GM18498 (cell line): ENCODE measurements around the gene RSPH10B2.
"Not testable (repeated sequence)": the region's sequence is repeated elsewhere in the genome, so short reads cannot be mapped to it uniquely, and the experiment has no call there.

Experiments
- ATAC-seq: cut with Tn5 transposase; IDR thresholded peaks from one replicate; pipeline ENCODE4 v1.9.1; 2021; ENCODE audit warnings: mild to moderate bottlenecking, moderate library complexity; ENCODE audit not compliant: unreplicated experiment

The RSPH10B2 gene

GRCh38 chr7:6753964-6754363 is at the start of gene RSPH10B2:
TSS of gene RSPH10B2 (plus strand) at chr7:6754103. CDS start at chr7:6757678, 3,575 bp downstream.
- ATAC-seq: not testable (repeated sequence)

GRCh38 chr7:6705959-6706665 is 47.8 kb upstream of the RSPH10B2 start:
- peak; percentile 33 for ATAC-seq

- peak; percentile 86 for ATAC-seq
Observed at GRCh38 chr7:6706666-6707407, 47.1 kb upstream of the RSPH10B2 start, which contains the start of gene ZNF12. TSS of gene ZNF12 (minus strand) at chr7:6706947. CDS start at chr7:6705173, 1,774 bp downstream.

- no peak for ATAC-seq
Observed at GRCh38 chr7:6708304-6708703, 45.6 kb upstream of the RSPH10B2 start.

- ATAC-seq: no peak
Observed at GRCh38 chr7:6709808-6710207, 44.1 kb upstream of the RSPH10B2 start.

- no peak for ATAC-seq
Observed at GRCh38 chr7:6714360-6714759, 39.5 kb upstream of the RSPH10B2 start.

- ATAC-seq: not testable (repeated sequence)
Observed at GRCh38 chr7:6715898-6716297, 38.0 kb upstream of the RSPH10B2 start.

GRCh38 chr7:6718124-6718523 is 35.8 kb upstream of the RSPH10B2 start:
- ATAC-seq: no peak

- ATAC-seq: not testable (repeated sequence)
Observed at GRCh38 chr7:6724351-6724750, 29.6 kb upstream of the RSPH10B2 start.

GRCh38 chr7:6725003-6725402 is 28.9 kb upstream of the RSPH10B2 start:
- ATAC-seq: peak; percentile 54

GRCh38 chr7:6726341-6726740 is 27.6 kb upstream of the RSPH10B2 start:
- not testable (repeated sequence) for ATAC-seq

GRCh38 chr7:6727663-6728062 is 26.2 kb upstream of the RSPH10B2 start:
- ATAC-seq: no peak

GRCh38 chr7:6728893-6729491 is 24.9 kb upstream of the RSPH10B2 start:
- ATAC-seq: not testable (repeated sequence)

GRCh38 chr7:6729492-6730342 is 24.2 kb upstream of the RSPH10B2 start:
- ATAC-seq: peak; percentile 92

- ATAC-seq: no peak
Observed at GRCh38 chr7:6730343-6730633, 23.6 kb upstream of the RSPH10B2 start.

GRCh38 chr7:6738415-6738814 is 15.5 kb upstream of the RSPH10B2 start:
- ATAC-seq: not testable (repeated sequence)

GRCh38 chr7:6744410-6745100 is 9.3 kb upstream of the RSPH10B2 start:
- ATAC-seq: not testable (repeated sequence)

- ATAC-seq: not testable (repeated sequence)
Observed at GRCh38 chr7:6749335-6749734, 4.6 kb upstream of the RSPH10B2 start.

GRCh38 chr7:6750173-6750572 is 3.7 kb upstream of the RSPH10B2 start:
- not testable (repeated sequence) for ATAC-seq

- ATAC-seq: not testable (repeated sequence)
Observed at GRCh38 chr7:6761186-6761585, 7.3 kb downstream of the RSPH10B2 start.
